8988T (cell line): ENCODE measurements around the gene MED13L.

Experiments used
- DNase-seq: peaks from one replicate; pipeline ENCODE4 v3.0.0; 2011

The MED13L gene

DNA sequence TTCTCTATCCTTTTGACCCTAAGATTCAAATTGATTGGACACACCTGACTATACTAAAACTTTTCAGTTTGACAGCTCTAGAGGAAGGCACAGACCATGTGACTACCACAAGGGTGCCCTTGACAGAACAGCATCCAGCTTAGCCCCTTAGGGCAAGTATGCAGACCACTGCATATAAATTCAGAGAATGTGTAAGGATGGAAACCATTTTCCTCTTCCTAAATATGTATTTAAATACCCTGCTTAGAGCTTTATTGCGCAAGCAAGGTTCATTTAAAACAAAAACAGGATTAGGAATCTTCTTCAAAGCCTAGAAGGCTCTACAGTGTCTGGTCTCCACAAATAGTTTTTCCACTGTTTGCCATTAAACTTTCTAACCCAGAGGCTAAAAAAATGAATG is 202.8 kb downstream of the MED13L start:
- DNase-seq, result no peak

DNA sequence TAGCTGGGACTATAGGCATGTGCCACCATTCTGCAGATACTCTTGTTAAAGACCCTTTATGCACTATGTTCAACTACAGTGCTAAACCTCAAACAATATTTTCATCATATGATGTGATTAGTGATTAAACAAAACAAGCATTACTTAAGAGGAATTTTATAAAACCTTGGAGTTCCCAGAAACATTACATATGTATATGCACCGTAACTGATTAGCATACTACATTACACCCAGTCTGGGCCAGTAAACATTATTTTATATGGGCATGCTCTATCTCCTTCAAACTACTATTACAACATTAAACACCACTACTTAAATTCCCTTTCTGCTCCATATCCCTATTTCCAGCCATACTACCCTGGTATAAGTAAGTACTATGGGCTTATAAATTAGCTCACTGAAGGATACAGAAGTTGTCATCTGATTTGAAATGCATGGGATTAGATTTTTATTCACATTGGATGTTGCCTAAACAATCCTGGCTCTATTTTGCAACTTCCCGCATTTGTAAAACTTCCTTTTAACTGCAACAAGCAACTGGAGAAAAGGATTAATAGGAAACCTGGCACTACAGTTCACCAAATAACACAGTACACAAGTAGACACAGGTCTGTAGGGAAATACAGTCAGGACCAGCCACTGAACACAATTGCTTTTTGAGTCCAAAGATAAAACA is 205.8 kb downstream of the MED13L start:
- no peak for DNase-seq

DNA sequence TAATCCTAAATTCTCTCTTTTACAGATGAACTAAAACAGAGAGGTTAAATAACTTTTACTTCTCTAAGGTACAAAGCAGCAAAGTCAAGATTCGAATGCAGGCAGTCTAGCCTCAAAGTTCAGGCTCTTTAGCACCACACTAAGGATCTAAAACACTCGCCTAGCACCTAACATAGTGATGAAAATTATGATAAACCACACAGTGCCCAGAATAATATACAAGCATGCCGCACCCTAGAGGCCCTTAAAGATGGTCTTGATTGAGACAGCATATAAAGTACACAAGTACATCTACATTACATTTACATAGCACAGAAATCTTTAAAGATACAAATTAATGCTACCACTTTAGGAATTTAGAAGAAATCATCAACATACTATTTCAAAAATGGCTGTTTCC is 207.0 kb downstream of the MED13L start:
- DNase-seq, result no peak

DNA sequence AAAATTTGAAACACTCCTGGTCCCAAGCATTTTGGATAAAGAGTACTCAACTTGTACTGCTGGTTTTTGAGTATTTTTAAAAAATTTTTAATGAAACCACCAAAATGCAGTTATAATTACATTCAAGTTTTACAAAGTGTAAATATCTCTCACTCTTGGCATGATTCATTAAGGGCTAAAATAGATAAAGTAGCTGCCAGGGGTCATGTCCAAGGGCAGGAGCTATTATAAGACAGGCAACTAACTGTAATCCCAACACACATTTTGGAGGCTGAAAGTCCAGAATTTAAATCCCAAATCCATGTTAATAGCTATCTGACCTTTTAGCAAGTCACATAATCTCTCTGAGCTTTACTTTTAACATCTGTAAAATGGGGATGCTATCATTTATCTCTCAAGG is 207.6 kb downstream of the MED13L start:
- DNase-seq, result no peak

DNA sequence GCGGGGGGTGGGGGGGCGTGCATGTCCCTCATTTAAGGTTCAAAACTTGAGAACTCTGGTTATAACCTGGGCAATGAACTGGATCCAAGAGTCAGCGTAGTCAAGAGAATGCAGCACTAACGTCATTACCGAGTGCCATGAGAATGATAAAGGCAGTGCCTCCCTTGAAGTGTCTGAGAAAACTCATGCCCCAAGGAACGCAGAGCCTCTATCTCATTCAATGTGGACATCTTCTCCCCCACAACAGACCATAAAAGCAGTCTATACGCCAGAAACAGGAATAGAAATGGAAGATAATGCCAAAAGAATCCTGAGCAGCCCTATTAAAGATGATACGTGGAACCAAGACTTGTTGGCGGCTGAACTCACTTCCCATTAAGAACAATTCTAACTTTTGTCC is 208.6 kb downstream of the MED13L start:
- no peak for DNase-seq

DNA sequence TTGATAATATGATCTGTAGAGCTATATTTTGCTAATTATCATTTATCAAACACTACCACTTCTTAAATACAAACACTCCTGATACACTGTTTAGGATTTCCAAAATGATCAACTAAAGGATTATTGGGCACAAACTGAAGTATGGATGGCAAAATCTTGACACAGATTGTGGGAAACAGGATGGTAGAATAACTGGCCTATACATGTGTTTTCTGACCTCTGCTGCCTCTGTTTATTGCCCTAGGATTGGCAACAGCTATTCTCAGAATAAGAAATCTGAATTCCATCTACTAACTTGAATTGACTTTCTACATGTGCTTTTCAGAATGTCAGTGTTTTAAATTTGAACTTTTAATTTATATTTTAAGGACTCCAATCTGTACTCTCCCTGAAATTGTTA is 209.1 kb downstream of the MED13L start:
- DNase-seq, result no peak

DNA sequence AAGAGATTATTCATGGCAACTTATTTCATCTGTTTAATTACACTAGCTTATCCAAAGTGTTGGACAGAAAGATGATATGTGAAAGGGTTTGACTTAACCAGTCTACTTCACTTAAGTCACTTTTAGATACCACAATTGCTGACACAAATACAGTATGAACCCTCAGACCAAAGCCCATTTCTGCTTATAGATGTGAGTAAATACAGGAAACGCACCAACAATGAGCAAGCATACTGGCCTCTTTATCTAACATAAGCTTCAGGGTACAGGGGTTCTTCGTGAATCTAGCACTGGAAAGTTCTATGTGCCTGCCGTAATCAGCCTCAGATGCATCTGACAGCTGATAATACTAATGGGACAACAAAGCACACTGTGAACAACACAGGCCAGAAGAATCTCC is 209.6 kb downstream of the MED13L start:
- DNase-seq, result no peak

DNA sequence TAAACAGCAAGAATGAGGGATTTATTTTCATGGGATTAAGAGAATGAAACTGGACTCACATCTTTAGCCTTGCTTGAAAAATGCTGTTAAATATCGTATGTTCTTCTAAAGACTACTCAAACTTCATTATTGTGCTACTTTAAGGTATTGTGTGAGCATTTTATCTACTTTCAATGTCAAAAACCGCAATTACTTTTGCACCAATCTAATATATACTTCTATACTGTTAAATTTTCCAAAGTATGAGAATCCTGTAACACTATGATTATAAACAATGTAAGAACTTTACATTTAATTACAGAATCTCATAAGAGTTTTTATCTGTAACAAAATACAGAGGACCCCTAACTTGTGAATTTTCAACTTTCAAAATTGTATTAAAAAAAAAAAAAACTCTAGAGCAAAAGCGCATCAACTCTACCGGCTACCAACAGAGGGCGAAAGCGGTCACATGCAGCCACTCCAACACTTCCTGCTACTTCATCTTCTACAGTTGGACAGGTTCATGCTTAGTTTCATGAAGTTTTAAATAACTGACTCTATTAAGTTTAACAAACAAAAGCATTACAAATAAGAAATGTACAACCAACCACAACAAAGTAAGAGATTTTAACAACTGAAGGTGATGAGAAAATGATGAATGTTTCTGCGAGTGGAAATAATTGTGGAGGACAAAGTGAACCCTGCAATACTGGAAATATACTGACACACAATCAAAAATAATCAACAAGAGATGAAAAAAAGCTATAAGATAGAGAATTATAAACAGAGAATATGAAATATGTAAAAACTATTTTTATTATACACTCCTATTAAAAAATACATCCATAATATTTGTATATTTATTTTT is 210.9 kb downstream of the MED13L start:
- no peak for DNase-seq

DNA sequence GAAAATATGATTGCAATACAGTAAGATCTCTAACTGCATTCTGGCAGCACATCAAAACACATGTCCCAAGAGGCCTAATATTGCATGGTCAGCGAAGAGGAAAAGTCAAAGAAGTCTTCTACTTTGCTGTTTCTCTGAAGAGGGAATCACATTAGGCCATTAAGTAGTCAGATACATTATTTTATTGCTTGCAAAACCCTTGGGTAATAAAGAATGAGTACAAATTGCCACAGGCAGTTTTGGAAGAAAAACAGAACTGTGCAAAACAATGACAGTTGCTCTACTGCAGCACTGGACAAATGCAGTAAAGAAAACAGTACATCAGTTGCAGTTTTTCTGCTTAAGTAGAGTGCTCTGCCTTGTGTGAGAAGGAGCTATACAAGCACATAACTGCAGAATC is 211.9 kb downstream of the MED13L start:
- DNase-seq, result no peak

DNA sequence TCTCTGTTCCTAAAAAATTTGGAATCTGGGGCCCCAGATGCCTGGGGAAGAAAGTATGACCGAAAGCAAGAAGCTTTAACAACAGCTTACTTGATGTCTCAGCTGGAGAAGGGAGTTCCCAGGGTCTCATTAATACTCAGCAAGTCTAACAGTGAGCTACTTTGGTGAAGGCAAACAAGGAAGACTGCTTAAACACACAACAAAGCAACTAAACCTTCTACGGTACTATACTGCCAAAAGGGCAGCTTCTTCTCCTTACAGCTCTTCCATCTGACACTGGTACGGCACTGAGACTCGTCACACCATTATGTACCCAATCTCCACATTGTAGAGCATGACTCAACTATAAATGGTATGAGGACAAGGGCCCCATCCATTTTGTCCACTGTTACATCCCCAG is 213.0 kb downstream of the MED13L start:
- DNase-seq, result no peak

DNA sequence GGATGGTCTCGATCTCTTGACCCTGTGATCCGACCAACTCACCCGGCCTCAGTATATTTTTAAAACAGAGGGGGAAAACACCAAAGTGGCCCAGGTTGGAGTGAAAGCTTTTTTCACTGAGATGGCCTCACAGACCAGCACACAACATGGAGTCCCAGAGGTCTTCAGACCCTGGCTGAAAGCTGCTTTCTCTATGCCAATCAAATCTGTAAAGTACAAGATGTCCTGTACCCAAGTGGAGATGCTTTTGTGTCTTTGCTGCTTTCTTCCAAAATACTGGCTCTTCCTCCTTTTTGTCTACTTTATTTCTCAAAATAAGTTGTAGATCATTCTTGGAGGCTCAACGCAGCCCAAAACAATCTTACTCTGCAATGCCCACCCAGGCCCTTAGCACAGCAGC is 214.8 kb downstream of the MED13L start:
- no peak for DNase-seq

DNA sequence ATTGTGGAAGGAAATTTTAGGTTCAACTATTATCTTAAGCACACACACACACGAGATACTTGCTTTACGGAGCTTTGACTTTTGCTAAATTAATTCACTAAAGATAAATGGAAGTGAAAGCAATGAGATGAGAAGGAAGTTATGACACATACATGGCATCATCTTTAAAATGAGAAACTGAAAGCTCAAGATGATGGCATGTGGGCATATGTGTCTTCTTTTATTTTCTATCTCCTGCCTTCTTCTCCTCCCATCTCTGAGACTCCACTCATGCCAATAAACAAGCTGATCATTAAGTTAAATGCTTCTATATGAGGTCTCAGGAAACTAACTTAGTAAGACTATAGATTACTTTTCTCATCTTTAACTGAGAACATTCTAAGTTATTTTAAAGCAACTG is 216.7 kb downstream of the MED13L start:
- DNase-seq, result no peak

DNA sequence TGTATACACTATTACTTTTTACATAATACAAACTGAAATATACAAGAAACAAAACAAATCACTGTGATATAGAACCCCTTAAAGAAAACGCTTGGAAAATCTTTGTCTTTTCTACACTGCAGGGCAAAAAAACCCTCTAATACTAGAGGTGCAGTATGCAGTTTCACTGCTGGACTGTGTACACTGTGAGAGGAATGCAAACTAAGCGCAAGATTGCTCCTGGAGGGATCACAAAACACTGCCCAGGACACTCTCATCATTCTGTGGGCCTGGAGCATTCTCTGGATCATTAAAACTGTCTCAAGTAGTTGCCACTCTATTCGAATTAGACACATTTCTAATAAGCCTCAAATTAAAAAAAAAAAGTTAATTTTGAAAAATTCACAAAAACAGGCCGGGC is 217.6 kb downstream of the MED13L start:
- no peak for DNase-seq

DNA sequence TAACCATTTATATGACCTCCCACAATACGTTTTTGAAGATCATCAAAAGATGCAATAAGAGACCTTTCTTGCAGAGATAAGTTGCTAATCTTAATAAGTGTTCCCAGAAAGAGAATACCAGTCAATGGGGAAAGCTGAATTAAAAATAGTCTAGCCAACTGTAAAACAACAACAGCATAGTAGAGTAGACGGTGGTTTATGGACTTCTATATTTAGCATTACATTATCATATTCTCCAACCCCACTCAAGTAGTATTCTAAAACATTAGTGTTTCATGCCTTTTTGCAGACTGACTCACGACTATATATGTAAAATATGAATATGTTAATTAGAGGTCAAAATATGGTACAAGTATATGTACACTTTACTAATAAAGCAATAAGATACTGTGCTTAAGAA is 218.9 kb downstream of the MED13L start:
- no peak for DNase-seq

DNA sequence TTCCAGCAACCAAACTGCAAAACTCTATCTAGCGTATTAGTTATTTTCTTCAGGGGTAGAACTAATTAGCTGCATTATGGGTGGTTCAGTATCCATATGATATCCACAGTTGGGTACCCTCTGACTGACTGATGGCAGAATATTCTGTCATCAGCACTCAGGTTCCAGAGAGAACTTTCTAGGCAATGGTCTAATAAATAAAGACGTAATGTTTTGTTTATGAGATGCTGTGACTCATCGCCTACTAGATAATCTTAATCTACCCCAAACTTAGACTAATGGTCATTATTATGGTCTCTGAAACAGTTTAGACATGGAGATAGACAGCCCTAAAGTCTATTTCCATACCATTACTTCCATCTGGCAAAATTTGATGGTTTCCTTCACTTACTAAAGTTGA is 220.1 kb downstream of the MED13L start:
- DNase-seq, result no peak

DNA sequence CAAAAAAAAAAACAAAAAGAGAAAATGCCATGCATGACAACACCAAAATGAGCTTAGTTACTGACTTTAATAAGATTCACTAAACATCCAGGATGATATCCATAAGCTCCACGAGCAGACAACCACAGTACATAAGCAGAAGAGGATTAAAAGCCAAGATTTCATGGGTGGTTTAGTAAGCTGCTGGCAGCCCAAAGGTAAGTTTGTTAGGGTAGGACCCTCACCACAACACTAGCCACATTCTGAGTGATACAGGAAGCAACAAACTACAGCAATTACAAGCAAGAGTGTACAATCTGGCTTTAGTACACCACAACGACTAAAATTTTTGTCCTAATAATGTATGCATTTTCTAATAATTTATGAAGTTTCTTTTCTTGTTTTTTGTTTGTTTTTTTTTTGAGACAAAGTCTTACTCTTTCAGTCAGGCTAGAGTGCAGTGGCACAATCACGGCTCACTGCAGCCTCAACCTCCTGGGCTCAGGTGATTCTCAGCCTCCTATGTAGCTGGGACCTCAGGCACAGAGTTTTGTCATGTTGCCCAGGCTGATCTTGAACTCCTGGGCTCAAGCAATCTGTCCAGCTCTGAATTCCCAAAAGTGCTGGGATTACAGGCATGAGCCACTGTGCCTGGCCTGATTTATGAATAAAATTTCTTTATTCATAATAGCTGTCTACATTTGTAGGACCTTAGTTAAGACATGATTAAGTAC is 221.4 kb downstream of the MED13L start:
- no peak for DNase-seq

DNA sequence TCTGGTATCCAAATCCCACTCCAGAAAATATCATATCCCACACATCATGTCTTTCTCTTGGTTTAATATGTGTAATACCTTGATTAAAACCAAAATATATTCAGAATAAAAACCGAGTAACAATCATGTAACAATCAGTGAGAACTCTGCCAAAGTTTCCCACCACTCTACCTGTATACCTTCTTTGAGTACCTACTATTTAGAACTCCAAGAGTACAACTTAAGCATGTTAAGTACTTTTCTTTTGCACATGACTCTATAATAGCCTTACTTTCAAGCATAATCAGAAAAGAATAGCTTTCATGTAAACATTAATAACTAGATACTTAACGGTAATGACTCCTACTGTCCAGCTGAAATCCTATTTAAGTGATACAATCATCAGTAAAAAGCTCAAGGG is 223.2 kb downstream of the MED13L start:
- no peak for DNase-seq

DNA sequence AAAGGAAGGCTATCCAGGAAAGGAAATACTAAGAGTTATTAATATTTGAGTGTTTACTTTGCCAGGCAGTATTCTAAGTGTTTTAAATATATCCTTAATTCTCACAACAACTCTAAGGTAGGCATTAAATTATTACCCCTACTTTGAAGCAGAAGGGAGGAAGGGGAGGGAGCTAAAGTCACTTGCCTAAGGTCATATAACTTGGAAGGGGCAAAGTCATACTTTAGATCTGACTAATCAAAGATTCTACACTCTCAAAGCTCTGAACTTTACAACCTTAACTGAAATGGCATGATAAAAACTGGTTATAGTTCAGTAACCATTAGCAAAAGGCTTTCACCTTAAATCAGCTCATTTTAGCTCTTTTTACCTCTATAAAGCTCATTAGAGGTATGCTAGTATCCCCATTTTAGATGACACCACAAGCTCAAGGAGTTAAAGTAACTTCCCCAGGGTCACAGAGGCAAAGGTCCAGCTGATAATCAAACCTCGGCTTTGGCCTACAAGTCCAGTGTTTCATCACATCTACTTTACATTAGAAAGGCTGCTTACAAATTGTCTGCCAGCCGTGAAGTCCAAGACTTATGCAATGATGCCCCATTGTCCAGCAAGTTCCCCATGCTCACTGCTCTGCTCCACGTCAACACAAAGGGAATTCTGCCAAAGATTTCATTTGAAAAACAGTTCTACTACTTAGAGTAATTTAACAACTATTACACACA is 223.9 kb downstream of the MED13L start:
- DNase-seq, result no peak

DNA sequence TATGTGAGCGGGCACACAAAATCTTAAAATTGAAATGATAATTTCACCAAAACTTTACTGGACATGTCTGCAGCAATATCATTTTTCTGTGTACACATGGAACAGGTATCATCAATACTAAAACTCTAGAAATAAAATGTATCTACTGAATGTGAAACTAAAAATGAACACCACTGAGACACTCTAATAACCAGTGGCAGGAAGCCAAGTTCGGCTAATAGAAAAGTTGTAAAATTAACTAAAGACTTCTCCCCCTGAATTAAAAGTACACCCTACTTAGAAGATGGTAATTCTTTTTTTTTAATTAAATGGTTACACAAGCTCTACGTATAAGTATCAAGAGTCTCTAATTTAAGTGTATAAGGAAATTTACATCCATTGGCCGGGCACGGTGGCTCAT is 227.2 kb downstream of the MED13L start:
- no peak for DNase-seq

DNA sequence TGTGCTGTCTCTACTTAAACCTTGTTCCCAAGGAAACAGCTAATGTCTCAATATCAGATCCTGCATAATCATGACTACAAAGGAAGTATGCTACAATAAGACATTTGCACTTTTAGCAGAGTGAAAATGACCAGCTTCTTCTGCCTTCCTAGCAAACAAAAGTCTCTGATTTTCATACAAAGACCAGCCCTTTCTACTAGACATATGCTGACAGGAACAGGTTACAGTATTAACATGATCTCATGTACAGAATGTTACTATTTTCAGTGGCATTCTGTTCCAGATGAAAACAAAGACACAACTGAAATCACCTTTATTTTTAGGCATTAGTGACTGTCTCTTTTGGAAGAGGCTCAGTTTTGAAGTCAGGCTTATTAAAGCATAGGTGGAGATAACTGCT is 228.6 kb downstream of the MED13L start:
- DNase-seq, result no peak

DNA sequence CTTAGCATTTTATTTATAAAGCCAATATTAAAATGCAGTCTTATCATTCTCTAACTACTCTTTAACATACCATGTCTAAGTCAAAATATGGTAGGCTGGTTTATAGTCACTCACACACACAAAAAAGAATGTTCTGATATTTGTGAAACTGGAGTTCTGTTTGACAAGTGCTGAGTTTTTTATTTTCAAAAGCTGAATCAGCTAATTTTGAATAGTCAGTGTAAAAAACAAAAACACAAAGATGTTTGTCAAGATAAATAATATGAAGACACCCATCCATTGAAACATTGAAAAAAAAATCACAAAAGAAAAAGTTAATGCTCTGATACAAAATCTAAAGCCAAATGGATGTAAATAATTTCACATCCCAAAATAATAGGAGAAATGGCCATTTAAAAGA is 231.5 kb downstream of the MED13L start:
- no peak for DNase-seq

DNA sequence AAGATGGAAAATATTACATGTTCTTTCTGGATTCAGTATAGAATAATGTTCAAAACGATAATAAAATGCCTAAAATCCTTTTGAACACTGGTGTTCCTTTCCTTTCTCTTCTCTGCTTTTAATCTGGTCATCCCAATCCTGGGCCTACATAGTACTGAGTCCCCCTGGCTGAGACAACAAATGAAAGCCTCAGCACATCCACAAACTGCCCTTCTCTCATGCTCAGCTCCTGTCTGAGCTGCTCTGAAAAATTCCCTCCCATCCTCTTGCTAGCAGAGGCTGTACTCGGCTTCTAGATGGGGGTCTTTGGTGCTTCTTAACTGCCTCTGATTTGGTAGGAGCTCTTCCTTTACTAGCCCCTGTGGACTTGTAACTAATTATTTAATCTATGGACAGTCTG is 232.3 kb downstream of the MED13L start:
- DNase-seq, result no peak
